ENCODE data around the gene PTPRR.
"Not testable (repeated sequence)": the region's sequence is repeated elsewhere in the genome, so short reads cannot be mapped to it uniquely, and the experiment has no call there.

DNA sequence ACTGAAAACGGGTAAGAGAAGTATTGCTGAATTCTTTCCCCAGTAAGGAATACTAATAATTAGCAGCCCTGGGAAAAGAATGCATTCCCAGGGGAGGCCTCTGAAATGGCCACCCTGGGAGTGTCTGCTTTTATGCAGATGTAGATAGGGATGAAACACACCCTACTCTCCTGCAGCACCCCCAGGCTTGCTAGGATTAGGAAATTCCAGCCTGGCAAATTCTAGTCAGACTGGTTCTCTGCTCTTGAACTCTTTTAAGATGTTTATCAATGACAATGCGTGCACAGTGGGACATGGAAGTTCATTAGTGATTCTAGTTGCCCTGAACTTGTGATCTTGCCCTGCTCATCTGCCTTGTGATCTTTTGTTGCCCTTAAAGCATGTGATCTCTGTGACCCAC, 112.5 kb downstream of the PTPRR start:
- TF ChIP-seq, protein P1, sequence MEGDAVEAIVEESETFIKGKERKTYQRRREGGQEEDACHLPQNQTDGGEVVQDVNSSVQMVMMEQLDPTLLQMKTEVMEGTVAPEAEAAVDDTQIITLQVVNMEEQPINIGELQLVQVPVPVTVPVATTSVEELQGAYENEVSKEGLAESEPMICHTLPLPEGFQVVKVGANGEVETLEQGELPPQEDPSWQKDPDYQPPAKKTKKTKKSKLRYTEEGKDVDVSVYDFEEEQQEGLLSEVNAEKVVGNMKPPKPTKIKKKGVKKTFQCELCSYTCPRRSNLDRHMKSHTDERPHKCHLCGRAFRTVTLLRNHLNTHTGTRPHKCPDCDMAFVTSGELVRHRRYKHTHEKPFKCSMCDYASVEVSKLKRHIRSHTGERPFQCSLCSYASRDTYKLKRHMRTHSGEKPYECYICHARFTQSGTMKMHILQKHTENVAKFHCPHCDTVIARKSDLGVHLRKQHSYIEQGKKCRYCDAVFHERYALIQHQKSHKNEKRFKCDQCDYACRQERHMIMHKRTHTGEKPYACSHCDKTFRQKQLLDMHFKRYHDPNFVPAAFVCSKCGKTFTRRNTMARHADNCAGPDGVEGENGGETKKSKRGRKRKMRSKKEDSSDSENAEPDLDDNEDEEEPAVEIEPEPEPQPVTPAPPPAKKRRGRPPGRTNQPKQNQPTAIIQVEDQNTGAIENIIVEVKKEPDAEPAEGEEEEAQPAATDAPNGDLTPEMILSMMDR (IDR thresholded peaks at IDR 0.05), result not testable (repeated sequence)
- TF ChIP-seq POLR2A (IDR thresholded peaks at IDR 0.05), result not testable (repeated sequence)

Measured in heart left ventricle (tissue), 13 donors.